H1 (cell line): ENCODE measurements around the gene MYO1D. TPM values are rescaled to one million over a fixed set of nuclear protein-coding genes. Genes with fewer than 3 reads are reported as not detected.

Experiments
- CTCF ChIA-PET: fragments of 300-600 bp; sonication (Branson Sonifier 250); formaldehyde crosslinking; loops from one replicate; lab custom pipeline; 2021; ENCODE audit not compliant: partially characterized antibody; lab: Charles Lee
- POLR2A ChIA-PET: fragments of 300-600 bp; sonication (Branson Sonifier 250); formaldehyde crosslinking; loops from one replicate; lab custom pipeline; 2021; ENCODE audit warnings: inconsistent platforms; ENCODE audit not compliant: partially characterized antibody; lab: Charles Lee
- DNase-seq, 2 experiments: peaks; one replicate each; pipeline versions ENCODE4 v3.0.0 to v3.0.0-alpha.2; 2010 to 2022; ENCODE audit warnings: low spot score in 2 of 2, low read depth in 1 of 2, mixed read lengths in 1 of 2
- FAIRE-seq: peaks from 2 replicates; lab custom pipeline; 2011; peaks lifted over from hg19 to GRCh38; lab: Jason Lieb, UNC
- H2AFZ ChIP-seq: 2 replicates; pipeline ENCODE4 v1.8.1; 2012; ENCODE audit warnings: low read length, inconsistent platforms
- H2AK5ac ChIP-seq: 2 replicates; pipeline ENCODE4 v1.6.1; 2013; ENCODE audit warnings: low read depth, low read length
- H2BK120ac ChIP-seq: replicated peaks from 2 replicates; pipeline ENCODE3; 2013; ENCODE audit warnings: low read depth, low read length, inconsistent platforms
- H2BK12ac ChIP-seq: 2 replicates; pipeline ENCODE4 v1.6.1; 2013; ENCODE audit warnings: low read depth, low read length
- H2BK15ac ChIP-seq: 2 replicates; pipeline ENCODE4 v1.6.1; 2013; ENCODE audit warnings: low read length
- H2BK20ac ChIP-seq: 2 replicates; pipeline ENCODE4 v1.6.1; 2013; ENCODE audit warnings: low read length
- H2BK5ac ChIP-seq: 2 replicates; pipeline ENCODE4 v1.6.1; 2013; ENCODE audit warnings: low read depth, low read length
- H3K14ac ChIP-seq: 2 replicates; pipeline ENCODE4 v1.6.1; 2013; ENCODE audit warnings: inconsistent platforms; ENCODE audit not compliant: insufficient read length
- H3K18ac ChIP-seq: 2 replicates; pipeline ENCODE4 v1.6.1; 2013; ENCODE audit warnings: low read length; ENCODE audit errors: extremely low read depth
- H3K23ac ChIP-seq: 2 replicates; pipeline ENCODE4 v1.6.1; 2013; ENCODE audit warnings: inconsistent platforms; ENCODE audit not compliant: insufficient read length
- H3K23me2 ChIP-seq: 2 replicates; pipeline ENCODE4 v1.6.1; 2013; ENCODE audit warnings: low read depth, low read length
- H3K27ac ChIP-seq: 2 replicates; pipeline ENCODE4 v1.6.1; 2011; ENCODE audit warnings: low read depth, low read length, inconsistent platforms
- H3K27me3 ChIP-seq, 4 experiments: replicated peaks in 1 of 4; 1 replicate in 1 of 4; 2 replicates in 3 of 4; pipeline versions ENCODE4 v1.6.1 to v1.8.1; 2011 to 2013; ENCODE audit warnings: low read length in 3 of 4, mild to moderate bottlenecking in 3 of 4, inconsistent platforms in 2 of 4, mixed read lengths in 2 of 4, moderate library complexity in 1 of 4; ENCODE audit not compliant: control insufficient read depth in 3 of 4, insufficient read depth in 3 of 4; ENCODE audit errors: extremely low read depth in 1 of 4
- H3K36me3 ChIP-seq, 4 experiments: 2 replicates each; pipeline versions ENCODE4 v1.6.1 to v1.8.1; 2011 to 2013; ENCODE audit warnings: mild to moderate bottlenecking in 4 of 4, low read length in 3 of 4, moderate library complexity in 2 of 4, control low read depth in 1 of 4, inconsistent platforms in 1 of 4; ENCODE audit not compliant: insufficient read depth in 4 of 4, control insufficient read depth in 2 of 4
- H3K4ac ChIP-seq: replicated peaks from 2 replicates; pipeline ENCODE3; 2013; ENCODE audit warnings: low read length, low read depth, mixed read lengths, inconsistent platforms; ENCODE audit not compliant: insufficient read length
- H3K4me1 ChIP-seq, 4 experiments: replicated peaks in 1 of 4; 1 replicate in 1 of 4; 2 replicates in 3 of 4; pipeline versions ENCODE4 v1.6.1 to v1.8.1; 2011 to 2013; ENCODE audit warnings: low read length in 3 of 4, inconsistent platforms in 2 of 4, mixed read lengths in 1 of 4; ENCODE audit not compliant: insufficient read depth in 4 of 4, control insufficient read depth in 3 of 4
- H3K4me2 ChIP-seq, 2 experiments: 2 replicates each; pipeline versions ENCODE4 v1.6.1 to v1.8.1; 2011 to 2013; ENCODE audit warnings: low read depth in 2 of 2, low read length in 2 of 2, control low read depth in 1 of 2, inconsistent platforms in 1 of 2, mild to moderate bottlenecking in 1 of 2; ENCODE audit not compliant: insufficient read depth in 1 of 2
- H3K4me3 ChIP-seq, 4 experiments: fragments of 200-600, 300-600 bp in 1 of 4; sonication (generic), shearing (Covaris generic), sonication (Bioruptor Twin) in 1 of 4; 2 replicates each; pipeline versions ENCODE4 v1.5.1 to v1.8.1; 2011 to 2016; ENCODE audit warnings: low read length in 4 of 4, low read depth in 3 of 4, control low read depth in 2 of 4, inconsistent platforms in 2 of 4, mild to moderate bottlenecking in 2 of 4, mixed read lengths in 1 of 4, moderate library complexity in 1 of 4; ENCODE audit not compliant: insufficient read depth in 2 of 4; ENCODE audit errors: extremely low read depth in 1 of 4
- H3K56ac ChIP-seq: replicated peaks from 2 replicates; pipeline ENCODE3; 2013; ENCODE audit warnings: low read depth, mild to moderate bottlenecking, mixed read lengths, low read length, inconsistent platforms; ENCODE audit not compliant: insufficient read length
- H3K79me1 ChIP-seq: 2 replicates; pipeline ENCODE4 v1.6.1; 2013; ENCODE audit warnings: low read depth, low read length, control low read depth
- H3K79me2 ChIP-seq, 2 experiments: 2 replicates each; pipeline versions ENCODE4 v1.6.1 to v1.8.1; 2012 to 2013; ENCODE audit warnings: low read length in 2 of 2, mild to moderate bottlenecking in 2 of 2, inconsistent platforms in 1 of 2; ENCODE audit not compliant: insufficient read depth in 2 of 2, control insufficient read depth in 1 of 2
- H3K9ac ChIP-seq, 4 experiments: replicated peaks in 1 of 4; 1 replicate in 1 of 4; 2 replicates in 3 of 4; pipeline versions ENCODE4 v1.6.1 to v1.8.1; 2011 to 2013; ENCODE audit warnings: low read depth in 3 of 4, low read length in 3 of 4, control low read depth in 2 of 4, mild to moderate bottlenecking in 2 of 4, moderate library complexity in 2 of 4, inconsistent platforms in 1 of 4; ENCODE audit errors: extremely low read depth in 1 of 4
- H3K9me3 ChIP-seq, 2 experiments: 2 replicates each; pipeline versions ENCODE4 v1.6.1 to v1.8.1; 2012 to 2013; ENCODE audit warnings: mild to moderate bottlenecking in 2 of 2, moderate library complexity in 2 of 2, control low read depth in 1 of 2, inconsistent platforms in 1 of 2, low read depth in 1 of 2, low read length in 1 of 2, mixed read lengths in 1 of 2; ENCODE audit not compliant: insufficient read depth in 2 of 2
- H4K20me1 ChIP-seq, 2 experiments: replicated peaks in 1 of 2; 2 replicates each; pipeline versions ENCODE3 to v1.8.1; 2011 to 2013; ENCODE audit warnings: inconsistent platforms in 2 of 2, low read length in 2 of 2, mild to moderate bottlenecking in 1 of 2; ENCODE audit not compliant: insufficient read depth in 2 of 2, control insufficient read depth in 1 of 2
- H4K5ac ChIP-seq: 2 replicates; pipeline ENCODE4 v1.6.1; 2013; ENCODE audit warnings: low read length, low read depth, mixed read lengths, inconsistent platforms; ENCODE audit not compliant: insufficient read length
- H4K8ac ChIP-seq: 2 replicates; pipeline ENCODE4 v1.8.0; 2013; ENCODE audit warnings: mild to moderate bottlenecking, moderate library complexity, low read length, inconsistent platforms; ENCODE audit not compliant: insufficient read depth; ENCODE audit errors: extremely low read depth
- H4K91ac ChIP-seq: replicated peaks from 2 replicates; pipeline ENCODE3; 2013; ENCODE audit warnings: low read length, mixed read lengths, inconsistent platforms; ENCODE audit not compliant: insufficient read length
- CREB1 ChIP-seq: IDR thresholded peaks from 2 replicates; pipeline ENCODE4 v1.6.1; 2012; ENCODE audit warnings: inconsistent platforms
- EGR1 ChIP-seq: IDR thresholded peaks from 2 replicates; pipeline ENCODE4 v1.6.1; 2011; ENCODE audit warnings: low read depth, low read length, borderline replicate concordance
- WGBS, 2 experiments: shearing (Covaris generic) in 1 of 2; methylation state at CpG; one replicate each; pipeline versions ENCODE4 v1.1.6 to v1.1.7; 2013 to 2015; ENCODE audit warnings: low lambda C conversion rate in 2 of 2, mixed read lengths in 2 of 2, inconsistent platforms in 1 of 2, low coverage in 1 of 2, missing lambda C conversion rate in 1 of 2; ENCODE audit not compliant: insufficient replicate concordance in 2 of 2, insufficient coverage in 1 of 2, insufficient read length in 1 of 2; ENCODE audit errors: extremely low coverage in 1 of 2, missing lambda C conversion rate in 1 of 2; 5-methylcytosine and 5-hydroxymethylcytosine counted together
- polyA plus RNA-seq, 7 experiments: library from polyadenylated mRNA; depleted of rRNA in 3 of 7; stranded (reverse) in 5 of 7; unstranded in 2 of 7; fragments of >200 nt in 5 of 7; fragments of 200-250 nt in 2 of 7; gene quantifications; 1 replicate in 5 of 7; 2 replicates in 1 of 7; 4 replicates in 1 of 7; pipeline versions ENCODE4 v1.2.1 to v1.2.3, GENCODE V29; 2011 to 2013; ENCODE audit warnings: missing spikeins in 2 of 7, mixed read lengths in 2 of 7
- total RNA-seq: library from RNA; stranded (reverse); fragmentation: NEBNext Ultra II Directional; extraction: Animal tissue kit (Norgen Biotek cat#: 25700); gene quantifications from 2 replicates; pipeline ENCODE4 v1.2.1, GENCODE V29; 2021

The MYO1D gene
- total and polyA plus RNA-seq, 2 of the 8 experiments (the other 6 are each of a cell fraction or from before 2014, with no cell fraction given), result 6.5 to 25.4 TPM

GRCh38 chr17:32491371-32492263 lies 385.3 kb downstream of the MYO1D start:
- peak; percentile 24; the same call in 1 of the 2 replicates for TF ChIP-seq EGR1
- TF ChIP-seq CREB1, result no peak
- peaks cover 12% of the 10 kb centered on the region for H3K79me1 ChIP-seq
- no peak overlapping the region for H3K9ac ChIP-seq
- H2BK120ac ChIP-seq, result no peak overlapping the region
- WGBS, 2 experiments, result 86% methylated on average over 21 of the region's 21 CpGs; no CpG with 5 or more reads in 1 of the 2 experiments
- H2AFZ ChIP-seq, result no peak overlapping the region
- peaks cover 0 to 27% of the 10 kb centered on the region in 2 experiments; a peak in 2 of 4 replicates for H3K79me2 ChIP-seq
- H3K4me1 ChIP-seq, result peaks cover 0 to 25% (median 14%) of the 10 kb centered on the region in 4 experiments; a peak in 6 of 7 replicates
- no peak overlapping the region for H3K14ac ChIP-seq
- H3K36me3 ChIP-seq, result peaks cover 0 to 13% (median 4%) of the 10 kb centered on the region in 4 experiments; a peak in 3 of 8 replicates
- no peak overlapping the region for H3K56ac ChIP-seq
- H3K9me3 ChIP-seq, result no peaks in the 10 kb centered on the region
- no peak overlapping the region for H3K4ac ChIP-seq
- no peak overlapping the region for H4K5ac ChIP-seq
- H2BK20ac ChIP-seq, result no peak overlapping the region
- H4K20me1 ChIP-seq, result peaks cover 3 to 13% of the 10 kb centered on the region in 2 experiments
- H2BK15ac ChIP-seq, result no peak overlapping the region
- no peak overlapping the region for H2AK5ac ChIP-seq
- no peak for DNase-seq
- no peak overlapping the region for H3K23ac ChIP-seq
- H3K18ac ChIP-seq, result peak overlapping the region; percentile 48
- no peaks in the 10 kb centered on the region for H3K27me3 ChIP-seq
- no peak overlapping the region for H3K4me3 ChIP-seq
- CTCF ChIA-PET, result interaction anchor here (0.7 to 1.6 kb wide), 7 partner anchors 19 to 166 kb away, joined by 3 to 7 read pairs (median 4); no protein-coding TSS in a partner anchor
- no peak overlapping the region for H2BK12ac ChIP-seq
- FAIRE-seq, result no peak
- H3K23me2 ChIP-seq, result peaks cover 8% of the 10 kb centered on the region
- POLR2A ChIA-PET, result interaction anchor here (0.8 to 1.1 kb wide), 2 partner anchors 9 to 27 kb away, joined by 3 read pairs; no protein-coding TSS in a partner anchor
- H3K4me2 ChIP-seq, result no peak overlapping the region
- H3K27ac ChIP-seq, result no peak overlapping the region
- H2BK5ac ChIP-seq, result 0 out of 2 replicates have a peak overlapping the region, but pooled peaks have one; percentile 9
- H4K91ac ChIP-seq, result no peak overlapping the region
- peak overlapping the region; percentile 83 for H4K8ac ChIP-seq
